GM19025 (cell line): ENCODE results near the gene CALCOCO2.
"Not testable (repeated sequence)": the region's sequence is repeated elsewhere in the genome, so short reads cannot be mapped to it uniquely, and the experiment has no call there.

Source experiments
- ATAC-seq: cut with Tn5 transposase; IDR thresholded peaks from one replicate; pipeline ENCODE4 v1.9.1; 2021; ENCODE audit warnings: mild to moderate bottlenecking, low read depth, moderate library complexity; ENCODE audit not compliant: unreplicated experiment

CALCOCO2 gene

GRCh38 chr17:48872409-48872808 lies 41.6 kb downstream of the CALCOCO2 start:
- ATAC-seq, result not testable (repeated sequence)

DNA sequence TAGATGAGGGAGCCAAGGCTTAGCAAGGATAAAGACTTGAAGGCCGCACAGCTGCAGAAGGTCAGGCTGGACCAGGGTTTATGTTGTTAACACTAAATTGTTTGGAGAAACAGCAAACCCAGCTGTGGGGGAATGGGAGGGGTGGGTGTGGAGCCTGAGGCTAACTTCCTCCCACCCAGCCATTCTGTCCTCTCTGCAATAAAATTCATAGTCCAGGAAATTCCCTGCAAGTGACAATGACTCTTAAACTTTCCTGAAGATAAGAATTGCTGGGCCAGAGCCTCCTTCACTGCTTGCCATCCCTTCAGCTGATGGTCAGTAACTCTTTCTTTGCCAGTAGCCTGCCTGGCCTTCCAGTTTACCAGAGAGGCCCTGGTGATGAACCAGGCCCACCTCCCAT lies 42.4 kb downstream of the CALCOCO2 start:
- no peak for ATAC-seq

DNA sequence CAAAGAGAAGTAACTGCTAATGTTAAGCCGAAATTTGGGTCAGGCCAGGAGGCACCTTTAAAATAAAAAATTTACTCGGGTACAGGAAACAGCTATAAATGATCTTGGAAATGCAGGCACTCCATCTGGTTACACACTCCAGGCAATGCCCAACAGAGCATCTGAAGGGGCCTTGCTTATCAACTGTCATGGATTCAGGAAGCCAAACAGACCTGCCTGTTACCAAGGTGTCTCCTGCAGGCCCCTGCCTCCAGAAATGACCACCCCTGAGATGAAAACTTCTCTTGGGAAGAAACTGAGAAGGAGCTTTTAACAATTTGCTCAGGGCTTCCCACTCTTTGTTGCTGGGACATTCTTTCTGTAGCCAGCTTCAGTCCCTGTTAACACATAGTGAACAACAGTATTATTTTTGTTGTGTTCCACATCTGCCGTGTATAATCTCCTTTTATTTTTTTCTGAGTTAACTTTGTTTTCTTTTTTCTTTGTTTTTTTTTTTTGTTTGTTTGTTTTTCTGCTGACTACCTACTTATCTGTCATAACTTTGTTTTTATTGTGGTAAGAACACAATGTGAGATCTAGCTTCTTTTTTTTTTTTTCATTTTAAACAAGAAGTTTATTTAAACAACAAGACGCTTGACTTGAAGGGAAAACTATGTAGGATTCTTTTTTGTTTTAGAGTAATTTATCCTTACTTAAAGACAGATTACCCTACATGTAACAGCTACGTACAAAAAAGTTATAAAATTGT lies 43.0 kb downstream of the CALCOCO2 start:
- no peak for ATAC-seq

GRCh38 chr17:48878920-48879898 lies 48.4 kb downstream of the CALCOCO2 start:
- no peak for ATAC-seq

- no peak for ATAC-seq
These were observed 51.4 kb downstream of the CALCOCO2 start for GRCh38 chr17:48882272-48882671.

DNA sequence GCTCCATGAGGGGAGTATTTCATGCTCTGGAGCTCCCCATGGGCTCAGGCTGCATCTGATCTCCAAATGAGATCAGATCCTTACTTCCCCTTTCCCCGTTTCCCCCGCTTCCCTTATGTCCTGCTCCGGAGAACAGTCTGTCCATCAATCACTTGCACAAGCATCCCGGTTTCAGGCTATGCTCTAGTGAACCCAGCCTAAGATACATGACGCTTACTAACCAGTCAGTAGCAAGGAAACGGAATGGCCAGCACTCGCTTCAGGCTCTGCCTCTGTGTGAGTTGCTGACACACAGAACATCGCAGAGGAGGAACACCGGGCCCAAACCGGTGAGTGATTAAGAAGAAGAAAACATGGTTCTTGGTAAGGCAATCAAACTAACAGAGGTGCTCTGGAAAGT lies 52.3 kb downstream of the CALCOCO2 start:
- no peak for ATAC-seq

DNA sequence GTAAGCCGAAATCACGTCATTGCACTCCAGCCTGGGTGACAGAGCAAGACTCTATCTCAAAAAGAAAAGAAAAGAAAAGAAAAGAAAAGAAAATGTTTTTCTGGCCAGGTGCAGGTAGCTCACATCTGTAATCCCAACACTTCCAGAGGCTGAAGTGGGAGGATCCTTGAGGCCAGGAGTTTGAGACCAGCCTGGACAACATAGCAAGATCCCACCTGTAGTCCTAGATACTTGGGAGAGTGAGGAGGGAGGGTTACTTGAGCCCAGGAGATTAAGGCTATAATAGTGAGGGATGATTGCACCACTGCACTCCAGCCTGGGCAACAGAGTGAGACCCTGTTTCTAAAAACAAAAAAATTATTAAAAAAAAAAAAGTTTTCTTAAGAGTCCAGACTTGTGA lies 59.3 kb downstream of the CALCOCO2 start:
- ATAC-seq, result no peak

- ATAC-seq, result no peak
These were observed 62.3 kb downstream of the CALCOCO2 start for GRCh38 chr17:48892940-48893645.

DNA sequence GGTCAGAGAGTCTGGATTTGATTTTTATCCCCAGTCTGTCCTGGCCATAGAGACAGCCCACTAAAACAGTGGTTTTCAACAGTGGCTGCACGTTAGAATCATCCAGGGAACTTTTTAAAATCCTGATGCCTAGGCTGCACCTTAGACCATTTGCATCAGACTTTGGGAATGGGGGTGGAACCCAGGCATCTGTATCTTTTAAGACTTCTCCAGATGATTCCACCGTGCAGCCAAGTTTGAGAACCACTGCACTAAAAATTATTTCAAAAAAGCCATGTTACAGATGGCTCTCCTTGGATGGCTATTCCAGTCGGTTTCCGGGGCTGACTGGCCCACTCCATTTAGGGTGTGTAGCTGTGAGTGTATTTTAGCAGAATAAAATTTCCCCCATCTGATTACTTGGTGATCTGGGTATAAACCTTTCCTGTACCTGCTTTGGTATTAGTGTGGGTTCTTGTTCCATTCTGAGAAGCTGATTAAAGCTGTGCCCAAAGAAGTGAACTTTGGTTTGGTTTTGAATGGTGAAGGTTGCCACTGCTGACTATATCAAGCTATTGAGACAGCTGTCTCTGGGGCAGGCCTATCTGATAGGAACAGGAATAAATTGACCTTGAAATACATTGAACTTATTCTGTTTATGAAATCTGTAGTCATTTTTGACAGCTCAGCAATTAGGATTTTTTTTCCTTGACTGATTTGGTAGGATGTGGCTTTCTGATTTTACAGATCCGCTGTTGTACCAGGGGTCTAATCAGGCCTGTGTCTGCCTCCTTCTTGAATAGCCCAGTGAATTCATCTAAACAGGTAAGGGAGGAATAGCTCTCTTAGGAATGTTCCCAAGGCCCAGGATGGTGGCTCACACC lies 63.0 kb downstream of the CALCOCO2 start:
- ATAC-seq, result no peak

GRCh38 chr17:48894886-48895285 lies 64.1 kb downstream of the CALCOCO2 start:
- ATAC-seq, result no peak

- no peak for ATAC-seq
These were observed 70.4 kb downstream of the CALCOCO2 start for GRCh38 chr17:48901241-48901640.

DNA sequence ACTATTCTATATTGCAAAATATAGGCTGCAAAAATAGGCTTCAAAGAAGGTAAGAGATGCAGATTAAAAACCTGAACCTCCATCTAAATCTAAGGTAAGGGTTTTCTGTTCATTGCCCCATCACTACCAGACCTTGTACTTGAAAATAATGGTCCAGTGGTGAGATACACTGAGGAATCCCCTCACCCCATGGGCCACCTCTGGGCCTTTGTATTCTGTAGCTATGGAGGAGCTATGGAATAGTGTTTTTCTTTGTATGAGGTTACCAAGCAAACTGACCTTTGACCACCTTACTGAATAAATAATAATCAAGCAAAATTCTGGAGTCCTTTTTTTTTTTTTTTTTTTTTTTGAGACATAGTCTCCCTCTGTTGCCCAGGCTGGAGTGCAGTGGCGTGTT lies 72.6 kb downstream of the CALCOCO2 start:
- no peak for ATAC-seq

DNA sequence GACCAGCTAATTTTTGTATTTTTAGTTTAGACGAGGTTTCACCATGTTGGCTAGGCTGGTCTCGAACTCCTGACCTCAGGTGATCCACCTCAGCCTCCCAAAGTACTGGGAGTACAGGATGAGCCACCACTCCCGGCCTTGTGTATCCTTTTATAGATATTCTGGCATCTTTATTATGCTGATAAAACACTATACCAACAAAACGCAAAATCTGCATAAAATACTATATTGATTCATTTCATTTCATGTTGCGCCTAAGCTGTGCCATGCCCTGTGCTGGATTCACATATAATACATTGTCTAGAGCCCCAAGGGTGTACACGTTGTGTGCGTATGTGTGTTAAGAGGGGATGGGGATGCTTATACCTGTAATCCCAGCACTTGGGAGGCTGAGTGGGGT lies 73.6 kb downstream of the CALCOCO2 start:
- no peak for ATAC-seq

GRCh38 chr17:48905987-48906515 lies 75.2 kb downstream of the CALCOCO2 start:
- no peak for ATAC-seq

DNA sequence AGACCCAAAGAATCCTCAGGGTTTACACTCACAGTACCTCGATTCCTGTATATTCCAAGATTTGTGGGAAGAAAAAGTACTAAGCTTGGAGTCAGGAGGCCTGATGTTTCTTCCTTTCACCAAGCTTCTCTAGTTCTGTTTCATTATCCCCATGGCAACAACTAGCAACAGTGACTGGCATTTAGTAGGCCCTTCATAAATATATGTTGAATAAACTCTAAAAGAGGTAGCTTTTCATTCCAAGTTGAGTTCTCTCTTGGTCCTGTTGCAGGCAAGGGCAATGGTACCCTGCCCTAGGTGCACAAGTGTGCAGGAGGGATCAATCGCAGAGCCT lies 76.8 kb downstream of the CALCOCO2 start:
- ATAC-seq, result no peak

- peak; percentile 76 for ATAC-seq
These were observed 77.4 kb downstream of the CALCOCO2 start, which contains the start of gene UBE2Z for GRCh38 chr17:48908047-48908843. Gene UBE2Z, plus strand, starts transcription at chr17:48908407. Its CDS starts 97 bp downstream, at chr17:48908504.

DNA sequence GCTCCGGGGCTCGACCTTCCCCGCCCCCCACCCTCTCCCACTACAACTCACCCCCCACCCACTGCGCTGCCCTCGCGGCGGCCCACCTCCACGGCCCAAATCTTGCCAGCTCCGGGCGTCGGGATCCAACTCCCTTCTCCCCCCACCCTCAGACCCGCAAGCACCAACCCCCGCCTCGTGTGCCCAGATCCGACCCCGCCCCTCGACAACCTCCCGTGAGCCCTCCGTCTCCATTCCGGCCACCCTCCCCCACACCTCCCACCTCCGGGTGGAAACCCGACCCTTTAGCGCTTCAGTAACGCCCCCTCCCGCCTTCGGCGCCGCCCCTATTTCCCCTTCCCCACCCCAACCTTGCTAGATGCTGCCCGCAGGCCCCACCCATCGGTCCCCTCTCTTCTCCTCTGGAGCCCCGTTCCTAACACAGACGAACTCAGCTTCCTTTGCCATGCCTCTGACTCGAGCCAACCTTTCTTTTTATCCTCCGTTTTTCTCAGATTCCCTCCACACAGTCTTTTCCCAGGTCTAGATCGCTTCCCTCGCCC lies 78.1 kb downstream of the CALCOCO2 start:
- peak; percentile 32 for ATAC-seq

DNA sequence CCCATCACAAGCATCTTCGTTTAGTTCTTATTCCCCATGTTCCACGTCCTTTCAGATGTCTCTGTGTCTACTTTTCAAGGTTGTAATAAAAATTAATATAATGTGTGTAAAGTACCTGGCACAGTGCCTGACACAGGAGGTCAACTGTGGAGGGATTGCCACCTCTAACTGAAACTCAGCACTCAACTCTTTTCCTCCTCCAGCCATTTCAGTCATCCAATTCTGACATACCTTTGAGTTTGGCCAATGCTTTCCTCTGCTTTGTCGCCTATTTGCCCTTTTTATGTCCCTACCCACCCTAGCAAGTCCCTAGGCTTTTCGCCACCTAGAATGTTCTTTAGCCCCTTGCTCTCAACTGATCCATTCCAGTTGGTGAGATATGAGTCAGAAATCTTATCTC lies 78.9 kb downstream of the CALCOCO2 start:
- ATAC-seq, result no peak

DNA sequence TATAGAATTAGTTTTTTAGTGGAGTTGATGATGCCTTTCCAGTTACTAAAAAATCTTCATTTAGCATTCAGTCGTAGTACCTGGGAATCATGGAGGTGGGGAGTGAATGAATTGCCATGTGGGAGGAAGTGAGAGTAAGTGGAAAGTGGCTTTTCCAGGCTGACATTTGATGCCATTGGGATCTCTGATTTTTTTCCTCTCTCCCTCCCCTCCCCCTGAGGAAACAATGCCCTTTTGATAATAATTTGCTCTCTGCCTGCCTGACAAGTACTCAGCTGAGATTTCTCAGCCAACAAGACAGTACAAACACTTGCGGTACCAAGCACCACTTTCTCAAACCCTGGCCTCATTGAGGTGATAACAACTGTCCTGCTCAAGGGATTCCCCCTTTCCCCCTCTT lies 79.5 kb downstream of the CALCOCO2 start:
- no peak for ATAC-seq
